ENCODE results near the gene APOA1. TPM values are rescaled to one million over a fixed set of nuclear protein-coding genes. Genes with fewer than 3 reads are reported as not detected.
"Not testable (repeated sequence)": the region's sequence is repeated elsewhere in the genome, so short reads cannot be mapped to it uniquely, and the experiment has no call there.

APOA1 gene
- total RNA-seq, 1 donor from 2014 or later, result not detected

DNA sequence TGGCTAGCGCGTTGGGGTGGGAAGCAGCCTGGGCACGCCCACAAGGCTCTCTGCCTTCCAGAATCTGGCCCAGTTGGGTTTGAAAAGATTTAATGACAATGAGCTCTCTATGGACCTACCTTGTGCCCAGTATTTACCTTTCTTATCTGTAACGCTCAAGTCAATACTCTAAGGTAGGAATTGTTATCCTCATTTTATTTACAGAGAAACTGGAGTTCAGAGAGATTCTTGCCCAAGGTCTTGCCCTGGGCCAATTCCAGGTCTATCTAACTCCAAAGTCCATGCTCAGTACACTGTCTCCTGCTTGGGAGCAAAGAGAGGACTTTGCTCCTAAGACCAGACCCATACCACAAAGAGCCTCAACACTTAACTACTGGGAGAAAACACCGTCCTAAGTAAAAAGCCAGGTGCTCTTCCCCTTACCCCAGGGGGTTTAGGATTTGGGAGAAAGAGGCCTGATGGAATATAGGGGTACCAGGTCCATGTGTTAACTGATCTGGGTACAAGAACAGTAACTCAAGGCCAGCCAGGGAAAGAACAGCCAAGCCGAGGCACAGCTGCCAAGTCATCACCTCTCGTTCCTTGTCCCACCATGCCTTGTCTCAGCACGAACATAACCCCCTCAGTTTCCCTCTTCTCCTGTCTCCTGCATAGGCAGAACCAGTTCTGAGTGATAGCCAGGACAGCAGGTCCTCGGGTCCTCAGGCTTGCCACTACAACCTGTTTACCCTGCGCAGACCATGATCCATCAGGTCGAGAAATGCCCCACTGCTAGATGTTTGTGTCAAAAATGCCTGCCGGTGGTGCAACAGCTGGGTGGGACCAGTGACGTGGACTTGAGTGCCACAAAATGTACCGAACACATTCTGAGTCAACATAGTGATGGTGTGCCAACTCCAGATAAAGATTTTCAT lies 28.9 kb downstream of the APOA1 start:
- Mint-ChIP-seq H3K4me1 (no peaks in the 10 kb centered on the region), H3K9me3 (no peaks in the 10 kb centered on the region), H3K27me3 (peaks cover 24% of the 10 kb centered on the region), H3K27ac (no peak overlapping the region), H3K36me3 (ENCODE audit: low read depth) (no peaks in the 10 kb centered on the region), H3K4me3 (no peak overlapping the region)
- DNase-seq, result no peak
- intact Hi-C loops (cut with micrococcal nuclease), result no loop called here

DNA sequence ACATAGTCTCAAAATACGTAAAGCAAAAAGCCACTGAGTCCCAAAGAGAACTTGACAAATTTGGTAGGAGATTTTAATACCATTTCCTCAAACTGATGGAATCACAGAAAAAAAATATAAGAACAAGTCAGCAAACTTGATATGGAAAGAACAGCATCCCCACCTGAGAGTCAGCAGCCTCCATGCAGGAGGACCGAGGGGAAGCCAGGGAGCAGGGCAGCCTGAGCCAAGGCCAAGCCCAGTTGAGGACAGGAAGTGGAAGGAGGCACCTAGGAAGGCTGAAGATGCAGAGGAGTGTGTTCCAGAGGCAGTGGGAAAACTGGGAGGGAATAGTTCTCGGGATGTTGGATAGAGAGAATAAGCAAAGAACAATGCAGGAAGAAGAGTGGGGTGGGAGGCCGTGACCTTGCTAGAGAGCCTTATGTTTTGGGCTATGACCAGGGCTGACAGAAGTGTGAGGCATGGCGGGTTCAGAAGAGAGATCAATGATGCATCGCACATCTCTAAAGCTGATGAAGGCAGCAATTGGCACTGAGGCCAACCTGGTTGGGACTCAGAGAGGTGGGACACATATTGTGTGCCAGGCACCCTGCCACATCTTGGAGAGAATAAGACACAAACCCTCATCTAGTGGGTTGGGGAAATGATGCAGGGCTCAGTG lies 29.7 kb downstream of the APOA1 start:
- no peak overlapping the region for H3K4me3 Mint-ChIP-seq
- no peak overlapping the region for H3K27ac Mint-ChIP-seq
- H3K27me3 Mint-ChIP-seq, result peaks cover 27% of the 10 kb centered on the region
- H3K9me3 Mint-ChIP-seq, result no peaks in the 10 kb centered on the region
- H3K36me3 Mint-ChIP-seq (ENCODE audit: low read depth), result no peaks in the 10 kb centered on the region
- no peak for DNase-seq
- no peaks in the 10 kb centered on the region for H3K4me1 Mint-ChIP-seq
- intact Hi-C loops (cut with micrococcal nuclease), result no loop called here

DNA sequence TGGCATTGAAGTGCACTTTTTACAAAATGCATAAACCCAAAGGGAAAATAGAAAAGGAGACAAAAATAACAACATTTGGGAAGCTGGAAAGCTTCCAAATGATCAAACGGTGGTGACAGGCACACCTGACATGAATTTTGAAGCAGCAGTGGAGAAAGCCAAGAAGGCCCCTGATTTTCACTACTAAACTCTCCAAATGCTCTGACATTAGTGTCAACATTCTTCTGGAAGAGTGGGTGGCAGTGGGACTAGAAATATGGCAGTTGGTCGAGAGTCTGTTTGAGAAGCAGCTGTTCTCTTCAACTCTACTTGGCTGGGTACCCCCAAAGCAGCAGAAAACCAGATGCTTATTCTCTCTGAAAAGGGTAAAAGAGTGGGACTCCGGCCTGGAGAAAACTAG lies 33.4 kb downstream of the APOA1 start:
- Mint-ChIP-seq H3K27me3 (peaks cover 39% of the 10 kb centered on the region), H3K36me3 (ENCODE audit: low read depth) (no peaks in the 10 kb centered on the region), H3K4me3 (no peak overlapping the region), H3K27ac (no peak overlapping the region), H3K9me3 (no peaks in the 10 kb centered on the region), H3K4me1 (no peaks in the 10 kb centered on the region)
- intact Hi-C loops (cut with micrococcal nuclease), result no loop called here
- no peak for DNase-seq

DNA sequence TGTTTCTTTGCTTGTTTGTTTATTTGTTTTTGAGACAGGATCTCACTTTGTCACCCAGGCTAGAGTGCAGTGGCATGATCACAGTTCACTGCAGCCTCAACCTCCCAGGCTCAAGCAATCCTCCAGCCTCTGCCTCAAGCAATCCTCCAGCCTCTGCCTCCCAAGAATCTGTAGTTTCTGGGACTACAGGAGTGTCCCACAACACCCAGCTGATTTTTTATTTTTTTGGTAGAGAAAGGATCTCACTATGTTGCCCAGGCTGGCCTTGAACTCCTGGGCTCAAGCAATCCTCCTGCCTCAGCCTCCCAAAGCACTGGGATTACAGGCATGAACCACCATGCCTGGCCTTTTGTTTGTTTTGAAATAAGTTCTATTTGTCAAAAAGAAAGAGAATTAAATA lies 35.8 kb downstream of the APOA1 start:
- intact Hi-C loops (cut with micrococcal nuclease); H3K27ac Mint-ChIP-seq; H3K4me1 Mint-ChIP-seq; DNase-seq; H3K4me3 Mint-ChIP-seq; H3K9me3 Mint-ChIP-seq; H3K36me3 Mint-ChIP-seq (ENCODE audit: low read depth): not testable (repeated sequence)
- H3K27me3 Mint-ChIP-seq, result peaks cover 38% of the 10 kb centered on the region

DNA sequence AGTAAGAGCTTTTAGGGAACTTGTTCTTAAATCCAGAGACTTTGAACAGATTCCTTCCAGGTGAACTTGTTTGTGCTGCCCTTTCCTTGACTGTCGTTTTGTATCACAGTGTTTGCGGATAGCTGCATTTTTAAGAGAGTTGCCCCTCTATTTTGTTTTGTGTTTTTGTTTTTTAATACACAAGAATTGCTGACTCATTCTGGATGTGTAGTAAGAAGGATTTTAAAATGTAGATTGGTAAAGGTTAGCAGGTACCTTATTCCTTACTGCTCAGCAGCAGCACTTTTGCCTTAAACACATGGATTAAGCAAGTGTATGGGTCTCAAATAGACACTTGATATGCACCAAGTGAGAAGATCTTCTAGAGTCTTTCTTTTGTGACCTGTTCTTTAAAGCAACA lies 36.8 kb downstream of the APOA1 start:
- no peak for DNase-seq
- no peak overlapping the region for H3K4me3 Mint-ChIP-seq
- H3K4me1 Mint-ChIP-seq, result no peaks in the 10 kb centered on the region
- H3K36me3 Mint-ChIP-seq (ENCODE audit: low read depth), result no peaks in the 10 kb centered on the region
- H3K27ac Mint-ChIP-seq, result no peak overlapping the region
- intact Hi-C loops (cut with micrococcal nuclease), result no loop called here
- no peaks in the 10 kb centered on the region for H3K9me3 Mint-ChIP-seq
- H3K27me3 Mint-ChIP-seq, result peaks cover 37% of the 10 kb centered on the region

GRCh38 chr11:116798368-116798767 lies 39.1 kb downstream of the APOA1 start:
- Mint-ChIP-seq H3K27me3 (peaks cover 30% of the 10 kb centered on the region), H3K4me1 (no peaks in the 10 kb centered on the region), H3K36me3 (ENCODE audit: low read depth) (no peaks in the 10 kb centered on the region), H3K4me3 (no peak overlapping the region), H3K27ac (no peak overlapping the region), H3K9me3 (no peaks in the 10 kb centered on the region)
- intact Hi-C loops (cut with micrococcal nuclease), result no loop called here
- no peak for DNase-seq

DNA sequence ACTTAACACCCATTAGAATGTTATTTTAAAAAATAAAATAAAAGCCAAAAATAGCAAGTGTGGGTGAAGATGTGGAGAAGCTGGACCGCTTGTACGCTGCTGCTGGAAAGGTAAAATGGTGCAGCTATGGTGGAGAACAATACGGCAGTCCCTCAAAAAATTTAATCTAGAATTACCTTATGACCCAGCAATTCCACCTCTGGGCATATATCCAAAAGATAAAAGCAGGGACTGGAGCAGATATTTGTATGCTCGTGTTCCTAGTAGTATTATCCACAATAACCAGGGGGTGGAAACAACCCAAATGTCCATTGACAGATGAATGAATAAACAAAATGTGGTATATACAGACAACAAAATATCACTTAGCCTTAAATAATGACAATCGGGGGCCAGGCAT lies 39.6 kb downstream of the APOA1 start:
- Mint-ChIP-seq H3K27ac (no peak overlapping the region), H3K27me3 (peaks cover 31% of the 10 kb centered on the region), H3K4me3 (no peak overlapping the region), H3K36me3 (ENCODE audit: low read depth) (no peaks in the 10 kb centered on the region), H3K9me3 (no peaks in the 10 kb centered on the region), H3K4me1 (peaks cover 3% of the 10 kb centered on the region)
- no peak for DNase-seq
- intact Hi-C loops (cut with micrococcal nuclease), result no loop called here

DNA sequence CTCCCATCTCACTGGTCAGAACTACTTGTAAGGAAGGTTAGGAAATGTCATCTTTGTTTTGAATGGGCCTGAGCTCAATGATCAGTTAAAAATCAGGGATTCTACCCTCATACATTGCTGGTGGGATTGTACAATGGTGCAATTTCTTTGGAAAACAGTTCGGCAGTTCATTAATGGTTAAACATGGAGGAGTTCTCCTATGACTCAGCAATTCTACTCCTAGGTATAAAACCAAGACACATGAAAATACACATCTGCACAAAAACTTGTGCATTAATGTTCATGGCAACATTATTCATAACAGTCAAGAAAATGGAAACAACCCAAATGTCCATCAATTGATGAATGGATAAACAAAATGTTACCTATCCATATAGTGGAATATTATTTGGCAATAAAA lies 40.9 kb downstream of the APOA1 start:
- intact Hi-C loops (cut with micrococcal nuclease), result no loop called here
- Mint-ChIP-seq H3K36me3 (ENCODE audit: low read depth) (no peaks in the 10 kb centered on the region), H3K4me1 (peaks cover 4% of the 10 kb centered on the region), H3K27me3 (peaks cover 24% of the 10 kb centered on the region), H3K4me3 (no peak overlapping the region), H3K9me3 (no peaks in the 10 kb centered on the region), H3K27ac (no peak overlapping the region)
- DNase-seq, result no peak

GRCh38 chr11:116794851-116795250 lies 42.6 kb downstream of the APOA1 start:
- Mint-ChIP-seq H3K9me3 (no peaks in the 10 kb centered on the region), H3K4me3 (no peak overlapping the region), H3K27ac (no peak overlapping the region), H3K36me3 (ENCODE audit: low read depth) (no peaks in the 10 kb centered on the region), H3K27me3 (peaks cover 19% of the 10 kb centered on the region), H3K4me1 (peaks cover 10% of the 10 kb centered on the region)
- DNase-seq, result no peak
- intact Hi-C loops (cut with micrococcal nuclease), result no loop called here

DNA sequence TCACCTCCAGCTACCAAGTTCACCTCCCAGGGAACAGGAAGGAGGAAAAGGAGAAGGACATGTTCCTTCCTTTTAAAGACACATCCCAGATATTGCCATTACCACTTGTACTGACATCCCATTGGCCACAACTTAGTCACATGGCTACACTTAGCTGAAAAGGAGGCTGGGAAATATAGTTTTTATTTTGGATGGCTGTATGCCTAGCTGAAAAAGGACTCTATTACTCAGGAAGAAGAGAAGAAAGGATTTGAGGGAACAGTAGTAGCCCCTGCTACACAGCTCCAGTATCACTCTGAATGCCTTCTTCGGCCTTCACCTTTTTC lies 43.7 kb downstream of the APOA1 start:
- DNase-seq, result no peak
- peaks cover 8% of the 10 kb centered on the region for H3K27me3 Mint-ChIP-seq
- H3K9me3 Mint-ChIP-seq, result no peaks in the 10 kb centered on the region
- intact Hi-C loops (cut with micrococcal nuclease), result no loop called here
- no peak overlapping the region for H3K27ac Mint-ChIP-seq
- H3K36me3 Mint-ChIP-seq (ENCODE audit: low read depth), result no peaks in the 10 kb centered on the region
- no peak overlapping the region for H3K4me3 Mint-ChIP-seq
- peaks cover 10% of the 10 kb centered on the region for H3K4me1 Mint-ChIP-seq

DNA sequence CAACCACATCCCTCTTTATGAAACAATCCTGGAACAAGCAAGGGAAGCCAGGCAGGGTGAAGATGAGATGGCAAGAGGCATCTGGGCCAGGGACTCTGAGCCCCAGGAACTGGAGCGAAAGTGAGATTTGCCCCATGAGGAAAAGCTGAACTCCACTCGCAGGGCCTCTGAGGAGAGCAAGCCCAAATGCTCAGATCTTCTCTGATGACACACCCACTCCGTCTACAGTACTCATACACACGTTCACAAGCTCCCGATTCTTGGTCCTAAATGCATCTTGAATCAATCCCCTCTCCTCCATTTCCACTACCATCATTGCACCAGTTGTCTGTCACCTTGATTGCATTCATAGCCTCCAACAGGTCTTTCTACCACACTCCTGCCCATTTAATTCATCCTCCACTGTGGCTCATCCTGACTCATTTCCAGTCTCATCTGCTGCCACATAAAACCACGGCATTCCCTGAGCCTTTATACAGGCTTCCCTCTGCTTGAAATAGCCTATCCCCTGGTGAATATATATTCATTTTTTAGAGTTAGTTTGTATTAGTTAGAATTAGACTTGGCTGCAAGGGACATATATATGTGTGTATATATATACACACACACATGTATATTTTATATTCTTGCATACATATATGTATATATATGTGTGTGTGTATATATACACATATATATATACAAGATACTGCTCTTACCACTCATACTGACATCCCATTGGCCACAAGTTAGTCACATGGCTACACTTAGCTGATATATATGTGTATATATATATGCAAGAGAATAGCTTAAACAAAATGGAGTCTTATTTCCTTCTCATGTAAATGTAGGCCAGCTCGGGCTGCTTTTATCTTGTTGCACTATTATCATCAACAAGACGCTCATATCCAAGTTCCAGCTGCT lies 44.3 kb downstream of the APOA1 start:
- Mint-ChIP-seq H3K27ac (peak overlapping the region; percentile 21), H3K4me1 (peaks cover 16% of the 10 kb centered on the region), H3K4me3 (no peak overlapping the region), H3K36me3 (ENCODE audit: low read depth) (no peaks in the 10 kb centered on the region), H3K9me3 (no peaks in the 10 kb centered on the region), H3K27me3 (peaks cover 6% of the 10 kb centered on the region)
- intact Hi-C loops (cut with micrococcal nuclease), result no loop called here
- DNase-seq, result no peak

DNA sequence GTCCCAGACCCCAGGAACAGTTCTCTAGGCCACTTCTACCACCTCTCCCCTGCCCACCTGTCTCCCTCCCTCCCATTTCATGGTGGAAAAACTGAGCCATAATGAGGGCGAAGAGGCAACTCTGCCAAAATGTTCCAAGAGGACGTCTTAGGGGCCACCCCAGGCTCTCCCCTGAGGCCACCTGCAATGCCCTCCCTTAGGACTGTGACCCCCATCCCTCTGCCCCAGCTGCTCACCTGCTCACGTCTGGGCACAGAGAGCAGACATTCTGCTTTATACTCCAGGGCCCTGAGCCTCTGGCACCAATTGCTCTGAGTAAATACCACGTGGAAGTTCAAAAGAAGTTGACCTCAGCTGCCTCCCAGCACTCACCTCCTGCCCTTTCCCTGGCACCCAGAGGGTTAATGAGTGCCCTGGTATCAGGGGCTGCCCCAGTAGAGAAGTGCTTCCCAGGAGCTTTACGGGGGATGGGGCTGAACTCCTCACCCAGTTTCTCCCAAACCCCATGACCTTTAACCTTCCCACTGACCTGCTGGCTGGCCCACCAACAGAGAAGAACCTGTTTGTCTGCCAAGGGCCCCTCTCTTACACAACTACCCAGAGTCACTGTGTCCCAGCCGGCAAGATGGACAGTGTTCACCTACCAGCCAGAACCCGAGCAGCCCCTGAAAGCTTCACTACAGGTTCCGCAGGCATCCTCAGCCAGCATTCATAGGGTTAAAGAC lies 45.1 kb downstream of the APOA1 start:
- intact Hi-C loops (cut with micrococcal nuclease), result no loop called here
- DNase-seq, result no peak
- H3K36me3 Mint-ChIP-seq (ENCODE audit: low read depth), result peaks cover 3% of the 10 kb centered on the region
- no peak overlapping the region for H3K27ac Mint-ChIP-seq
- peaks cover 6% of the 10 kb centered on the region for H3K27me3 Mint-ChIP-seq
- H3K4me1 Mint-ChIP-seq, result peaks cover 18% of the 10 kb centered on the region
- no peak overlapping the region for H3K4me3 Mint-ChIP-seq
- no peaks in the 10 kb centered on the region for H3K9me3 Mint-ChIP-seq

- H3K9me3 Mint-ChIP-seq, result no peaks in the 10 kb centered on the region
- H3K27ac Mint-ChIP-seq, result no peak within 1 kb of the TSS
- intact Hi-C loops (cut with micrococcal nuclease), result loop anchor here (1.0 to 2.0 kb wide), 2 partner anchors 45 to 315 kb away; partner anchors contain the start of gene APOA1
- H3K36me3 Mint-ChIP-seq (ENCODE audit: low read depth), result peaks cover 8% of the 10 kb centered on the region
- no peak for DNase-seq
- peaks cover 4% of the 10 kb centered on the region for H3K27me3 Mint-ChIP-seq
- H3K4me3 Mint-ChIP-seq, result peak within 1 kb of the TSS; percentile 28
- H3K4me1 Mint-ChIP-seq, result peaks cover 22% of the 10 kb centered on the region
Measured at GRCh38 chr11:116791813-116792143, 45.6 kb downstream of the APOA1 start, which contains the start of gene APOA5. Gene APOA5, minus strand, starts transcription at chr11:116791879. Its CDS starts 19 bp downstream, at chr11:116791860.

Data from activated CD4-positive, alpha-beta T cell treated with anti-CD3 and anti-CD28 coated beads, Interleukin-2, amount 10 ng/mL, durations not matched to agents 24 days and 14 days (primary cell).